ENCODE results near the gene TPCN1.

GRCh38 chr12:113183030-113183589 is 38.2 kb upstream of the TPCN1 start:
- TF ChIP-seq RXRB (CRISPR knock-in tag; IDR thresholded peaks at IDR 0.05; ENCODE audit: borderline replicate concordance) (no peak), HNRNPH1 (optimal IDR thresholded peaks at IDR 0.05; ENCODE audit: low read depth, low read length) (no peak), CBX2 (IDR thresholded peaks at IDR 0.05; ENCODE audit: low read depth, low read length) (no peak), CBX2 (CRISPR knock-in tag; IDR thresholded peaks at IDR 0.05; ENCODE audit: low read depth) (no peak), HNRNPL (IDR thresholded peaks at IDR 0.05; ENCODE audit: low read depth, low read length) (no peak)
